Neural cell (in vitro differentiated cells): ENCODE measurements around the gene NUTF2. TPM values are rescaled to one million over a fixed set of nuclear protein-coding genes. Genes with fewer than 3 reads are reported as not detected.

Experiments
- H2AFZ ChIP-seq: fragments of 200-600, 300-800 bp; sonication (generic), shearing (Covaris generic); 2 replicates; pipeline ENCODE4 v1.6.0; 2014; ENCODE audit warnings: low read depth, mild to moderate bottlenecking, antibody characterized with exemption, low read length, moderate library complexity
- H3F3A ChIP-seq: fragments of 200-600 bp; shearing (Covaris generic); 2 replicates; pipeline ENCODE4 v1.6.1; 2016; ENCODE audit warnings: mild to moderate bottlenecking, moderate library complexity, mixed read lengths, antibody characterized with exemption, low read length; ENCODE audit not compliant: insufficient read depth, poor library complexity, severe bottlenecking
- H3K27ac ChIP-seq: fragments of 200-600, 300-800 bp; sonication (generic), shearing (Covaris generic); 2 replicates; pipeline ENCODE4 v1.5.1; 2014; ENCODE audit warnings: mild to moderate bottlenecking, low read length, moderate library complexity
- H3K27me3 ChIP-seq: fragments of 300-800, 200-600 bp; sonication (generic), shearing (Covaris generic); 2 replicates; pipeline ENCODE4 v1.6.0; 2014; ENCODE audit warnings: mild to moderate bottlenecking, low read depth, low read length, moderate library complexity; ENCODE audit not compliant: insufficient read depth
- H3K36me3 ChIP-seq: fragments of 300-800, 200-600 bp; sonication (generic), shearing (Covaris generic); 2 replicates; pipeline ENCODE4 v1.5.1; 2014; ENCODE audit warnings: mild to moderate bottlenecking, antibody characterized with exemption, low read length, moderate library complexity; ENCODE audit not compliant: insufficient read depth
- H3K4me2 ChIP-seq: fragments of 300-800, 200-600 bp; sonication (generic), shearing (Covaris generic); 2 replicates; pipeline ENCODE4 v1.6.0; 2014; ENCODE audit warnings: mild to moderate bottlenecking, low read length
- H3K4me3 ChIP-seq: fragments of 300-800, 200-600 bp; sonication (generic), shearing (Covaris generic); 2 replicates; pipeline ENCODE4 v1.5.1; 2014; ENCODE audit warnings: mild to moderate bottlenecking, low read length, moderate library complexity
- H3K79me2 ChIP-seq: fragments of 200-600 bp; shearing (Covaris generic); replicated peaks from 2 replicates; pipeline ENCODE4 v1.6.0; 2014; ENCODE audit warnings: mild to moderate bottlenecking, low read length, moderate library complexity; ENCODE audit not compliant: insufficient read depth
- H3K9ac ChIP-seq: fragments of 300-800, 200-600 bp; sonication (generic), shearing (Covaris generic); 2 replicates; pipeline ENCODE4 v1.6.1; 2016; ENCODE audit warnings: mild to moderate bottlenecking, low read length, mixed read lengths
- H3K9me2 ChIP-seq: fragments of 200-600 bp; shearing (Covaris generic); 2 replicates; pipeline ENCODE4 v1.6.1; 2016; ENCODE audit warnings: mild to moderate bottlenecking, low read length, mixed read lengths; ENCODE audit not compliant: insufficient read depth
- H3K9me3 ChIP-seq: fragments of 200-600, 300-800 bp; sonication (generic), shearing (Covaris generic); 2 replicates; pipeline ENCODE4 v1.6.1; 2016; ENCODE audit warnings: mild to moderate bottlenecking, mixed run types, low read length, moderate library complexity, mixed read lengths
- H4K20me1 ChIP-seq: fragments of 200-600 bp; shearing (Covaris generic); 2 replicates; pipeline ENCODE4 v1.6.1; 2016; ENCODE audit warnings: mild to moderate bottlenecking, mixed run types; ENCODE audit not compliant: insufficient read depth
- EP300 ChIP-seq: fragments of 450-650 bp; conservative IDR thresholded peaks from 2 replicates; pipeline ENCODE4 v1.6.1; 2014; ENCODE audit warnings: antibody characterized with exemption, mild to moderate bottlenecking, moderate library complexity; ENCODE audit not compliant: poor library complexity, severe bottlenecking
- EZH2 ChIP-seq: fragments of 200-600, 300-800 bp; shearing (Covaris generic), sonication (generic); IDR thresholded peaks from 2 replicates; pipeline ENCODE4 v1.6.1; 2014; ENCODE audit warnings: antibody characterized with exemption, low read length, borderline replicate concordance, mild to moderate bottlenecking; ENCODE audit not compliant: insufficient read depth, poor library complexity, severe bottlenecking
- MXI1 ChIP-seq: fragments of 450-650 bp; conservative IDR thresholded peaks from 2 replicates; pipeline ENCODE4 v1.6.1; 2014; ENCODE audit warnings: antibody characterized with exemption, mild to moderate bottlenecking; ENCODE audit not compliant: poor library complexity, severe bottlenecking
- POLR2AphosphoS5 ChIP-seq: IDR thresholded peaks from 2 replicates; pipeline ENCODE4 v1.6.1; 2012
- RAD21 ChIP-seq: fragments of 450-650 bp; conservative IDR thresholded peaks from 2 replicates; pipeline ENCODE4 v1.6.1; 2014; ENCODE audit warnings: antibody characterized with exemption, mild to moderate bottlenecking, moderate library complexity
- REST ChIP-seq: IDR thresholded peaks from 2 replicates; pipeline ENCODE4 v1.6.1; 2012; ENCODE audit warnings: borderline replicate concordance
- SMC3 ChIP-seq: fragments of 450-650 bp; conservative IDR thresholded peaks from 2 replicates; pipeline ENCODE4 v1.6.1; 2014; ENCODE audit warnings: antibody characterized with exemption, mild to moderate bottlenecking, moderate library complexity; ENCODE audit not compliant: poor library complexity
- TAF1 ChIP-seq: IDR thresholded peaks from 2 replicates; pipeline ENCODE4 v1.6.1; 2012; ENCODE audit warnings: low read depth
- polyA plus RNA-seq: library from polyadenylated mRNA; depleted of rRNA; stranded (reverse); fragments of >200 nt; gene quantifications from 2 replicates; pipeline ENCODE4 v1.2.3, GENCODE V29; 2014
- TF ChIP-seq, protein P1 (sequence below): fragments of 450-650 bp; IDR thresholded peaks from 2 replicates; pipeline ENCODE4 v1.5.1; 2014; ENCODE audit warnings: antibody characterized with exemption, mild to moderate bottlenecking, moderate library complexity; ENCODE audit not compliant: poor library complexity, severe bottlenecking

The NUTF2 gene
- polyA plus RNA-seq, 1 donor from 2014 or later: 98.6 TPM

GRCh38 chr16:67907397-67908180, 60.9 kb downstream of the NUTF2 start:
- Histone ChIP-seq H4K20me1 (no peaks in the 10 kb centered on the region), H2AFZ (no peak overlapping the region), H3K4me2 (no peak overlapping the region), H3K9me3 (no peaks in the 10 kb centered on the region), H3K9ac (no peak overlapping the region), H3K9me2 (no peaks in the 10 kb centered on the region), H3K27ac (no peak overlapping the region), H3K36me3 (no peaks in the 10 kb centered on the region), H3F3A (no peaks in the 10 kb centered on the region), H3K79me2 (no peaks in the 10 kb centered on the region), H3K4me3 (no peak overlapping the region), H3K27me3 (no peaks in the 10 kb centered on the region)
- TF ChIP-seq RAD21 (no peak), MXI1 (no peak), SMC3 (no peak), EZH2 (no peak)

GRCh38 chr16:67909056-67909742, 62.5 kb downstream of the NUTF2 start:
- no peaks in the 10 kb centered on the region for H4K20me1 ChIP-seq
- no peak overlapping the region for H3K4me2 ChIP-seq
- no peaks in the 10 kb centered on the region for H3K9me2 ChIP-seq
- no peak overlapping the region for H3K9ac ChIP-seq
- H3K36me3 ChIP-seq: no peaks in the 10 kb centered on the region
- no peak overlapping the region for H3K27ac ChIP-seq
- no peak overlapping the region for H2AFZ ChIP-seq
- no peak overlapping the region for H3K4me3 ChIP-seq
- H3K9me3 ChIP-seq: no peaks in the 10 kb centered on the region
- H3K27me3 ChIP-seq: no peaks in the 10 kb centered on the region
- no peaks in the 10 kb centered on the region for H3K79me2 ChIP-seq
- H3F3A ChIP-seq: no peaks in the 10 kb centered on the region
- no peak for TF ChIP-seq SMC3
- TF ChIP-seq MXI1: no peak
- TF ChIP-seq REST: no peak
- no peak for TF ChIP-seq RAD21
- TF ChIP-seq EZH2: no peak
- no peak for TF ChIP-seq EP300
- TF ChIP-seq, protein P1, sequence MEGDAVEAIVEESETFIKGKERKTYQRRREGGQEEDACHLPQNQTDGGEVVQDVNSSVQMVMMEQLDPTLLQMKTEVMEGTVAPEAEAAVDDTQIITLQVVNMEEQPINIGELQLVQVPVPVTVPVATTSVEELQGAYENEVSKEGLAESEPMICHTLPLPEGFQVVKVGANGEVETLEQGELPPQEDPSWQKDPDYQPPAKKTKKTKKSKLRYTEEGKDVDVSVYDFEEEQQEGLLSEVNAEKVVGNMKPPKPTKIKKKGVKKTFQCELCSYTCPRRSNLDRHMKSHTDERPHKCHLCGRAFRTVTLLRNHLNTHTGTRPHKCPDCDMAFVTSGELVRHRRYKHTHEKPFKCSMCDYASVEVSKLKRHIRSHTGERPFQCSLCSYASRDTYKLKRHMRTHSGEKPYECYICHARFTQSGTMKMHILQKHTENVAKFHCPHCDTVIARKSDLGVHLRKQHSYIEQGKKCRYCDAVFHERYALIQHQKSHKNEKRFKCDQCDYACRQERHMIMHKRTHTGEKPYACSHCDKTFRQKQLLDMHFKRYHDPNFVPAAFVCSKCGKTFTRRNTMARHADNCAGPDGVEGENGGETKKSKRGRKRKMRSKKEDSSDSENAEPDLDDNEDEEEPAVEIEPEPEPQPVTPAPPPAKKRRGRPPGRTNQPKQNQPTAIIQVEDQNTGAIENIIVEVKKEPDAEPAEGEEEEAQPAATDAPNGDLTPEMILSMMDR: no peak
- no peak for TF ChIP-seq TAF1
- no peak for TF ChIP-seq POLR2AphosphoS5
